ENCODE measurements around the gene STXBP6. TPM values are rescaled to one million over a fixed set of nuclear protein-coding genes. Genes with fewer than 3 reads are reported as not detected.

The STXBP6 gene
- total and polyA plus RNA-seq, 2 of the 13 experiments (the other 11 are each of a cell fraction or from before 2014, with no cell fraction given), result 35.3 to 42.8 TPM

- TF ChIP-seq MTA1 (CRISPR knock-in tag; IDR thresholded peaks at IDR 0.05; ENCODE audit: borderline replicate concordance) (no peak; the same call in 1 of the 2 replicates), ZXDC (CRISPR knock-in tag; IDR thresholded peaks at IDR 0.05) (no peak), ZNF18 (CRISPR knock-in tag; IDR thresholded peaks at IDR 0.05; ENCODE audit: insufficient replicate concordance) (no peak), ZNF879 (CRISPR knock-in tag; IDR thresholded peaks at IDR 0.05) (no peak), ZNF256 (CRISPR knock-in tag; conservative IDR thresholded peaks at IDR 0.05) (no peak), CBX1 (IDR thresholded peaks at IDR 0.05; ENCODE audit: low read depth) (no peak), HMGXB4 (CRISPR knock-in tag; IDR thresholded peaks at IDR 0.05; ENCODE audit: borderline replicate concordance in 1 of 2, low read depth in 1 of 2) (peak in 1 of 2 experiments; percentile 30; a peak in 1 of 4 replicates), SMAD9 (CRISPR knock-in tag; IDR thresholded peaks at IDR 0.05) (no peak), MIER2 (CRISPR knock-in tag; IDR thresholded peaks at IDR 0.05) (peak; percentile 79), MAFK (conservative IDR thresholded peaks at IDR 0.05 in 1 of 2, IDR thresholded peaks at IDR 0.05 in 1 of 2; ENCODE audit: low read length in 2 of 2) (no peak), ONECUT2 (CRISPR knock-in tag; IDR thresholded peaks at IDR 0.05) (no peak), DDIT3 (CRISPR knock-in tag; IDR thresholded peaks at IDR 0.05) (peak; percentile 68; the same call in 1 of the 2 replicates), ZNF263 (CRISPR knock-in tag; IDR thresholded peaks at IDR 0.05) (no peak), ZNF703 (CRISPR knock-in tag; IDR thresholded peaks at IDR 0.05; ENCODE audit: borderline replicate concordance) (no peak), NFIB (CRISPR knock-in tag; IDR thresholded peaks at IDR 0.05; ENCODE audit: borderline replicate concordance) (no peak), ZNF746 (CRISPR knock-in tag; IDR thresholded peaks at IDR 0.05) (no peak), RXRB (CRISPR knock-in tag; IDR thresholded peaks at IDR 0.05; ENCODE audit: borderline replicate concordance) (peak; percentile 94), ZNF3 (CRISPR knock-in tag; IDR thresholded peaks at IDR 0.05) (no peak), PHF20 (CRISPR knock-in tag; IDR thresholded peaks at IDR 0.05) (no peak), ZNF569 (CRISPR knock-in tag; IDR thresholded peaks at IDR 0.05; ENCODE audit: borderline replicate concordance) (no peak; the same call in 1 of the 2 replicates), PHF5A (CRISPR knock-in tag; IDR thresholded peaks at IDR 0.05; ENCODE audit: low read depth, unreplicated experiment) (peak; percentile 54)
- TF ChIP-seq, protein P1, sequence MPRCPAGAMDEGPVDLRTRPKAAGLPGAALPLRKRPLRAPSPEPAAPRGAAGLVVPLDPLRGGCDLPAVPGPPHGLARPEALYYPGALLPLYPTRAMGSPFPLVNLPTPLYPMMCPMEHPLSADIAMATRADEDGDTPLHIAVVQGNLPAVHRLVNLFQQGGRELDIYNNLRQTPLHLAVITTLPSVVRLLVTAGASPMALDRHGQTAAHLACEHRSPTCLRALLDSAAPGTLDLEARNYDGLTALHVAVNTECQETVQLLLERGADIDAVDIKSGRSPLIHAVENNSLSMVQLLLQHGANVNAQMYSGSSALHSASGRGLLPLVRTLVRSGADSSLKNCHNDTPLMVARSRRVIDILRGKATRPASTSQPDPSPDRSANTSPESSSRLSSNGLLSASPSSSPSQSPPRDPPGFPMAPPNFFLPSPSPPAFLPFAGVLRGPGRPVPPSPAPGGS (CRISPR knock-in tag; IDR thresholded peaks at IDR 0.05), result no peak
Measured at GRCh38 chr14:25034803-25035681, 14.9 kb downstream of the STXBP6 start (continued).

Data from HepG2 (cell line).